Loucy (cell line): ENCODE data around the gene CXCR1.

ENCODE experiments used
- H2AFZ ChIP-seq: fragments of 200-600 bp; sonication (generic); 2 replicates; pipeline ENCODE4 v1.6.0; 2016; ENCODE audit warnings: antibody characterized with exemption, mild to moderate bottlenecking, low read length, moderate library complexity
- H3F3A ChIP-seq: fragments of 200-600 bp; 2 replicates; pipeline ENCODE4 v1.6.0; 2016; ENCODE audit warnings: antibody characterized with exemption, low read depth, mild to moderate bottlenecking
- H3K27me3 ChIP-seq: fragments of 200-600 bp; sonication (generic); 2 replicates; pipeline ENCODE4 v1.6.1; 2014; ENCODE audit warnings: low read length, mild to moderate bottlenecking; ENCODE audit not compliant: insufficient read depth, poor library complexity, severe bottlenecking
- H3K36me3 ChIP-seq: fragments of 200-600 bp; sonication (generic); 2 replicates; pipeline ENCODE4 v1.6.1; 2016; ENCODE audit warnings: low read length; ENCODE audit not compliant: insufficient read depth
- H3K4me1 ChIP-seq: fragments of 200-600 bp; sonication (generic); 2 replicates; pipeline ENCODE4 v1.5.1; 2014; ENCODE audit warnings: low read length, mild to moderate bottlenecking; ENCODE audit not compliant: insufficient read depth, poor library complexity, severe bottlenecking
- H3K4me2 ChIP-seq: fragments of 200-600 bp; sonication (generic); 2 replicates; pipeline ENCODE4 v1.6.0; 2014; ENCODE audit warnings: antibody characterized with exemption, low read length, low read depth, mild to moderate bottlenecking; ENCODE audit not compliant: poor library complexity, severe bottlenecking
- H3K4me3 ChIP-seq: fragments of 200-600 bp; sonication (generic); 2 replicates; pipeline ENCODE4 v1.5.1; 2014; ENCODE audit warnings: low read length, mild to moderate bottlenecking, mixed read lengths; ENCODE audit not compliant: poor library complexity, severe bottlenecking
- H3K79me2 ChIP-seq: fragments of 200-600 bp; sonication (generic); 2 replicates; pipeline ENCODE4 v1.6.1; 2014; ENCODE audit warnings: low read length; ENCODE audit not compliant: insufficient read depth
- H3K9ac ChIP-seq: fragments of 200-600 bp; sonication (generic); 2 replicates; pipeline ENCODE4 v1.6.0; 2014; ENCODE audit warnings: mild to moderate bottlenecking, low read depth, low read length, moderate library complexity; ENCODE audit not compliant: poor library complexity, severe bottlenecking
- H3K9me2 ChIP-seq: fragments of 200-600 bp; sonication (generic); replicated peaks from 2 replicates; pipeline ENCODE4 v1.6.1; 2016; ENCODE audit warnings: low read depth, low read length, mixed read lengths
- H3K9me3 ChIP-seq: fragments of 200-600 bp; sonication (generic); 2 replicates; pipeline ENCODE4 v1.6.1; 2014; ENCODE audit warnings: mild to moderate bottlenecking, antibody characterized with exemption, low read length, low read depth; ENCODE audit not compliant: insufficient read depth
- H4K20me1 ChIP-seq: fragments of 200-600 bp; sonication (generic); 2 replicates; pipeline ENCODE4 v1.6.0; 2014; ENCODE audit warnings: antibody characterized with exemption, low read length, mild to moderate bottlenecking; ENCODE audit not compliant: insufficient read depth, poor library complexity, severe bottlenecking
- EZH2phosphoT487 ChIP-seq: fragments of 200-600 bp; IDR thresholded peaks from 2 replicates; pipeline ENCODE4 v1.6.1; 2018; ENCODE audit warnings: antibody characterized with exemption, mild to moderate bottlenecking, moderate library complexity, borderline replicate concordance
- TF ChIP-seq, protein P1 (sequence below): fragments of 200-600 bp; sonication (generic); conservative IDR thresholded peaks from 2 replicates; pipeline ENCODE4 v1.5.1; 2014; ENCODE audit warnings: mild to moderate bottlenecking, antibody characterized with exemption, low read length

CXCR1 gene

DNA sequence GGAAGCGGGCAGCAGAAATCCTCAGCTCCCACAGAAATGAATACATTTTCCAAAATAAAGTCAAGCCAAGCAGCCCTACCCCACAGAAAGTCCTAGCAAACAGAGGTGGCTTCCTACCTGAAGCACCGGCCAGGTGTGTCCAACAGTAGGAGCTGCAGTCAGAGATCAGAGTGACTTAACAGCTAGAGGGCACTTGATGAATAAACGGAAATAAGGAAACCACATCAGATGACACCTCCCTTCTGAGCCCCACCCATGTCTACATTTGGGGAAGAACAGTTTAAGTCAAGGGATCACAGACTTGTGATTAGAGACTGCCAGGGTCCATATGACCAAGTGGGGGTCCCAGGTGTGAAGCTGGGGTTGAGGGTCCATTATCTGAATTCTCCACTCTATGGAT, at the start of gene CXCR1:
CXCR1 (minus strand) TSS at position 172 of the 400 bp plus-strand sequence. CDS start 1,751 bp downstream, outside the sequence.
- TF ChIP-seq, protein P1, sequence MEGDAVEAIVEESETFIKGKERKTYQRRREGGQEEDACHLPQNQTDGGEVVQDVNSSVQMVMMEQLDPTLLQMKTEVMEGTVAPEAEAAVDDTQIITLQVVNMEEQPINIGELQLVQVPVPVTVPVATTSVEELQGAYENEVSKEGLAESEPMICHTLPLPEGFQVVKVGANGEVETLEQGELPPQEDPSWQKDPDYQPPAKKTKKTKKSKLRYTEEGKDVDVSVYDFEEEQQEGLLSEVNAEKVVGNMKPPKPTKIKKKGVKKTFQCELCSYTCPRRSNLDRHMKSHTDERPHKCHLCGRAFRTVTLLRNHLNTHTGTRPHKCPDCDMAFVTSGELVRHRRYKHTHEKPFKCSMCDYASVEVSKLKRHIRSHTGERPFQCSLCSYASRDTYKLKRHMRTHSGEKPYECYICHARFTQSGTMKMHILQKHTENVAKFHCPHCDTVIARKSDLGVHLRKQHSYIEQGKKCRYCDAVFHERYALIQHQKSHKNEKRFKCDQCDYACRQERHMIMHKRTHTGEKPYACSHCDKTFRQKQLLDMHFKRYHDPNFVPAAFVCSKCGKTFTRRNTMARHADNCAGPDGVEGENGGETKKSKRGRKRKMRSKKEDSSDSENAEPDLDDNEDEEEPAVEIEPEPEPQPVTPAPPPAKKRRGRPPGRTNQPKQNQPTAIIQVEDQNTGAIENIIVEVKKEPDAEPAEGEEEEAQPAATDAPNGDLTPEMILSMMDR = peak; percentile 37; the same call in 1 of the 2 replicates
- no peak for TF ChIP-seq EZH2phosphoT487
- Histone ChIP-seq H3K79me2 (no peaks in the 10 kb centered on the region), H3K36me3 (no peaks in the 10 kb centered on the region), H3K27me3 (no peaks in the 10 kb centered on the region), H3K4me2 (peak within 1 kb of the TSS; percentile 42), H3K9ac (no peak within 1 kb of the TSS), H3K4me3 (no peak within 1 kb of the TSS), H3F3A (no peaks in the 10 kb centered on the region), H3K9me3 (no peaks in the 10 kb centered on the region), H4K20me1 (no peaks in the 10 kb centered on the region), H3K4me1 (peaks cover 14% of the 10 kb centered on the region), H2AFZ (no peak within 1 kb of the TSS), H3K9me2 (no peaks in the 10 kb centered on the region)

DNA sequence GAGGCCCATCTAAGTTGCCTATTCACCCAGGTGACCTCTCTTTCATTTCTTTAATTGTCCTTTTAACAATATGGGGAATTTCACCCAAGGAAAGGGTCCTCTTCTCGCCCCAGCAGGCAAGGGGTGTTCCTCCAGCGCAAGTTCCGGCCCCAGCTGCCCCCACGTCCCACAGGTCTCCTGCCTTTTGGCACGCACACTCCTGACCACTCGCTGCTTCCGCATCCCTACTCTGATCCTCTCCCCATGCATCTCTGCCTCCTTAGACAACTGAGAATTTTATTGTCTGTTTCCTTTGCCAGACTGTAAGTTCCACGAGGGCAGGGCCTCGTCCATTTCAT, 49.5 kb upstream of the CXCR1 start:
- no peaks in the 10 kb centered on the region; the same call in 1 of the 2 replicates for H3K36me3 ChIP-seq
- H4K20me1 ChIP-seq = peaks cover 40% of the 10 kb centered on the region
- H3K4me1 ChIP-seq = peaks cover 22% of the 10 kb centered on the region
- peak overlapping the region; percentile 90 for H2AFZ ChIP-seq
- peak overlapping the region; percentile 87 for H3K4me3 ChIP-seq
- H3K9me3 ChIP-seq = no peaks in the 10 kb centered on the region
- TF ChIP-seq EZH2phosphoT487 = no peak
- TF ChIP-seq, protein P1 = no peak
- H3K9ac ChIP-seq = peak overlapping the region; percentile 99
- peaks cover 4% of the 10 kb centered on the region; the same call in 1 of the 2 replicates for H3F3A ChIP-seq
- peaks cover 48% of the 10 kb centered on the region for H3K79me2 ChIP-seq
- peaks cover 4% of the 10 kb centered on the region for H3K27me3 ChIP-seq
- H3K4me2 ChIP-seq = peak overlapping the region; percentile 71
- H3K9me2 ChIP-seq = no peaks in the 10 kb centered on the region

DNA sequence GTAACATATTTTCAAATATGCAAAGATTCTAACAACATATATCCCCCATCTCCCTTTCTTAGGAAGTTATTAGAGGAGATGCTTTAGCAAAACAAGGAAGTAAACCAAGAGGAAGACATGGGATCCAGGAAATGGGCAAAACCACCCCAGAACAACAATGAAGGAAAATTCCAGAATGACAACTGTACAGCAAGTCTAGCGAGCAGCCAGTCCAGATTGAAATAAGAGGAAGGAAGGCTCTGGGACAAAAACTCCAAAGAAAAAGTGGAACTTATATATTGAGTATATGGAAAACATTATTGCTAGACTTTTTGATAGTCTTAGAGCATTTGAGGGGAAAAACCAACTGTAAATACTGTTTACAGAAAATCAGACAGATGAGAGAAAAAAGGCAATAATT, 47.4 kb upstream of the CXCR1 start:
- TF ChIP-seq EZH2phosphoT487 = no peak
- TF ChIP-seq, protein P1 = no peak
- H3K4me2 ChIP-seq = no peak overlapping the region
- peaks cover 3% of the 10 kb centered on the region; the same call in 1 of the 2 replicates for H3K9me3 ChIP-seq
- peaks cover 4% of the 10 kb centered on the region for H3K27me3 ChIP-seq
- H3K9me2 ChIP-seq = no peaks in the 10 kb centered on the region
- peaks cover 4% of the 10 kb centered on the region; the same call in 1 of the 2 replicates for H3F3A ChIP-seq
- no peak overlapping the region for H3K4me3 ChIP-seq
- H2AFZ ChIP-seq = no peak overlapping the region
- H4K20me1 ChIP-seq = peaks cover 19% of the 10 kb centered on the region
- H3K9ac ChIP-seq = no peak overlapping the region
- H3K4me1 ChIP-seq = peaks cover 4% of the 10 kb centered on the region
- H3K36me3 ChIP-seq = no peaks in the 10 kb centered on the region
- peaks cover 26% of the 10 kb centered on the region for H3K79me2 ChIP-seq
